Cardiac muscle cell (in vitro differentiated cells and primary cell): ENCODE data around the gene MTA2. TPM values are rescaled to one million over a fixed set of nuclear protein-coding genes. Genes with fewer than 3 reads are reported as not detected.

Source experiments
- DNase-seq, 2 donors: peaks; one replicate each; pipeline versions ENCODE4 v3.0.0 to v3.0.0-alpha.2; 2010 to 2017; ENCODE audit warnings: low read depth in 1 of 2, low spot score in 1 of 2
- H3K27ac ChIP-seq: fragments of 200-600 bp; sonication (generic); 2 replicates; pipeline ENCODE4 v1.5.1; 2016
- H3K27me3 ChIP-seq: fragments of 200-600 bp; sonication (generic); 2 replicates; pipeline ENCODE4 v1.6.0; 2016; ENCODE audit warnings: control low read depth
- H3K36me3 ChIP-seq: fragments of 200-600 bp; sonication (generic); 2 replicates; pipeline ENCODE4 v1.5.1; 2016; ENCODE audit warnings: control low read depth
- H3K4me1 ChIP-seq: fragments of 200-600 bp; sonication (generic); 2 replicates; pipeline ENCODE4 v1.8.1; 2017; ENCODE audit warnings: low read depth, mild to moderate bottlenecking, mixed run types
- H3K4me3 ChIP-seq: fragments of 200-600 bp; sonication (generic); 2 replicates; pipeline ENCODE4 v1.5.1; 2016; ENCODE audit warnings: mild to moderate bottlenecking
- H3K9me3 ChIP-seq: fragments of 200-600 bp; sonication (generic); 2 replicates; pipeline ENCODE4 v1.5.1; 2017; ENCODE audit warnings: low read depth, mild to moderate bottlenecking, control low read depth
- CTCF ChIP-seq: IDR thresholded peaks from 2 replicates; pipeline ENCODE4 v1.5.1; 2012; ENCODE audit warnings: low read depth, mild to moderate bottlenecking, low read length
- polyA plus RNA-seq: library from polyadenylated mRNA; unstranded; fragments of >200 nt; fragmentation: Nextera tagmentation; extraction: Ambion mirVana; gene quantifications from 2 replicates; pipeline ENCODE4 v1.2.1, GENCODE V29; 2016
- total RNA-seq: library from RNA; depleted of rRNA; stranded (reverse); fragments of >200 nt; gene quantifications from 2 replicates; pipeline ENCODE4 v1.2.3, GENCODE V29; 2016

MTA2 gene
- total and polyA plus RNA-seq, 2 experiments from 2014 or later, result 22.9 to 108 TPM

DNA sequence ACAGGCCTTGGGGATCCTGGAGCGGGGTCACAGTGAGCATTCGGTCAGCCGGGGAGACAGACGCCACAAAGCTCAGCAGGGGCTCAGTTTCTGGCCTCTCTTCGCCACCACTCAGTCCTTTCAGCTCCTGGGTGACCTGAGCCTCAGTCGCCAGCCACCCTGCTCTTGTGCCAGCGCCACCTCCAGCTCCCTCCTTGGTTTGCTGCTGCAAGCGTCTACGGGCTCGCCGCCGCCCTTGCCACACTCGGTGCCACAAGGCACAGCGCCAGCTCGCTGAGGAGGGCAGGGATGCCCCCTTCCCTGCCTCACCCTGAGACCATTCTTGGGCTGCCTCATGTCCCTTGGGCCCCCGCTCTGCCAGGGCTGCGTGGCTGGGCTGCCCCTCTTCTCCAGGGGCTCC is 26.5 kb downstream of the MTA2 start:
- H3K36me3 ChIP-seq, result peaks cover 41% of the 10 kb centered on the region
- H3K9me3 ChIP-seq, result no peaks in the 10 kb centered on the region
- peaks cover 9% of the 10 kb centered on the region for H3K4me1 ChIP-seq
- TF ChIP-seq CTCF, result no peak
- H3K27ac ChIP-seq, result peak overlapping the region; percentile 85
- DNase-seq, result no peak
- peak overlapping the region; percentile 39 for H3K4me3 ChIP-seq
- H3K27me3 ChIP-seq, result no peaks in the 10 kb centered on the region

DNA sequence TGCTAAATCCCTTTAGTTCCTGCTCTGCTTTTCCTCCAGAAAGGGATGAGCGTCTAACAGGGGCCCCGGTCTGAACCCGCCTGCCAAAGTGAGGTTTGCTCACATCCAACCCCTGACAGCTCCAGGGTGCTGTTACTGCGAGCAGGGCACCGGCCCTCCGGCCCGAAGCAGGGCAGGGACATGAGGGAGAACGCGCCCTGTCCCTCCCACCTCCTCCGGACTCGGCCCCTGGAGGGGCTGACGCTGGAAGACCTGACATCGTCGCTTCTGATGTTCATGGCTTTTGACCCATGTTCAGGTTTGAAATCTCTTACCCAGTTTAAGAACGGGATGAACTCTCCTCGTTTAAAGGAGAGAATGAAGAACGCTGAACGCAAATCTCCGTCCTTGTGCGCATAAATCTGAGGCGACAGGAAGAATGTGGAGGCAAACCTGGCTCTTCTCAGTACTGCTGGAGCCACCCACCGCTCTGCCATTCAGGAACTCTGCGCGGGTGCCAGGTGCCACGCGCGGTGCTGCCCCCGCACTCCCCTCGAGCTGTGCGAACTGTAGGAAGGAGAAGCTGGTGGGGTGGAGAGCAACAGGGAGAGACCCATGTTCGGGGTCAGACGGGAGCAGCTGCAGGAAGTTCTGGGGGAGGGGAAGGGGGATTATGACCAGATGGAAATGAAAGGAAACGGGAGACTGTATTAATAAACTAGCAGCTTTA is 27.1 kb downstream of the MTA2 start:
- no peak for TF ChIP-seq CTCF
- DNase-seq, result peak in 1 of 2 donors; percentile 43
- Histone ChIP-seq H3K4me3 (peak overlapping the region; percentile 39), H3K27ac (peak overlapping the region; percentile 85), H3K27me3 (no peaks in the 10 kb centered on the region), H3K4me1 (peaks cover 9% of the 10 kb centered on the region), H3K9me3 (no peaks in the 10 kb centered on the region), H3K36me3 (peaks cover 41% of the 10 kb centered on the region)

DNA sequence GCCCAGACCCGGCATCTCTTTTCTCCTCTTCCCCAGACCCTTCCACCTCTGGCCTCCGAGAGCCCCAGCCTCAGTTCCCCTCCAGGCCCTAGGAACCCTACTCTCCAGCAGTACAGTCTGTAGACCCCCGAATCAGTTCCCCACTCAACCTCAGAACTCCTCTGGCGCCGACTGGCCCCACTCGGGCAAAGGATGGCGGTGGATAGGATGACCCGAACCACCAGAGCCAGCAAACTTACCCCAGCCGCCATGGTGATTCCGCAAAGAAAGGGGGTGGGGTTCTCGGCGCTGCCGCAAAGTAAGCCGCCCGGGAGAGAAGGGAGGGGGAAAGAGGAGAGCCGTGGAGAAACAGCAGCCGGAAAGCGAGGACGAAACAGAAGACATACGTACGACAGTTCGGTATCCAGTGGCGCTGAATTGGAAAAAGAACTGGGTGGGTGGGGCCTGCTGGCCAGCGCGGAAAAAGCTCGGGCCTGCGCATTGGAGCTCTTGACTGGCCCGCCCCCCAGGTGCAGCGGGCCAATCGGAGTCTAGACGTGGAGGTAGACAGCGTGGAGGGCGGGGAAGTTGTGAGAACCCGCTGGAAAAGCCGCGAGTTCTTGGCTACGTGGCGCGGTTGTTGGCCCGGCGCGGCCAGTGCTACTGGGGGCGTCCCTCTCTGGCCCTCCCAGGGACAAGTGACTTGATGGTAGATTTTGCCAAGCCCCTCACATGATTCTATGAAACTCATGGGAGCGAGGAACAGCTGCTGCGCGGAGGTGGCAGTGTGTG is 27.9 kb downstream of the MTA2 start, which contains the start of gene EEF1G:
TSS of gene EEF1G (minus strand) at position 300 of the 771 bp plus-strand sequence. CDS start at position 251, 49 bp downstream.
- Histone ChIP-seq H3K27ac (peak within 1 kb of the TSS; percentile 85), H3K4me1 (peaks cover 9% of the 10 kb centered on the region), H3K36me3 (peaks cover 46% of the 10 kb centered on the region), H3K27me3 (no peaks in the 10 kb centered on the region), H3K4me3 (peak within 1 kb of the TSS; percentile 65), H3K9me3 (no peaks in the 10 kb centered on the region)
- DNase-seq, result peak; percentile 100
- no peak for TF ChIP-seq CTCF

- peak; percentile 30 to 44 for DNase-seq
Observed at GRCh38 chr11:62573006-62573591, 28.6 kb downstream of the MTA2 start.

More at GRCh38 chr11:62573006-62573591, 28.6 kb downstream of the MTA2 start:
- Histone ChIP-seq H3K27me3 (no peaks in the 10 kb centered on the region), H3K4me1 (peaks cover 9% of the 10 kb centered on the region), H3K9me3 (no peaks in the 10 kb centered on the region), H3K27ac (peak overlapping the region; percentile 83), H3K4me3 (peak overlapping the region; percentile 65), H3K36me3 (peaks cover 44% of the 10 kb centered on the region)
- TF ChIP-seq CTCF, result no peak
